HG02623 (cell line): Measurements from ENCODE around the gene C4orf51.
A peak's percentile ranks its signal among the peaks of the same experiment; 100 is the strongest.
"Not testable (repeated sequence)": the region's sequence is repeated elsewhere in the genome, so short reads cannot be mapped to it uniquely, and the experiment has no call there.

Source experiments
- ATAC-seq: cut with Tn5 transposase; IDR thresholded peaks from one replicate; pipeline ENCODE4 v1.9.1; 2021; ENCODE audit warnings: moderate library complexity; ENCODE audit not compliant: unreplicated experiment

The C4orf51 gene

GRCh38 chr4:145679991-145680455 lies at the start of gene C4orf51:
Gene C4orf51 (plus strand): TSS chr4:145680146. CDS start chr4:145680204, 58 bp downstream.
- ATAC-seq, result no peak

GRCh38 chr4:145635117-145635516 lies 44.8 kb upstream of the C4orf51 start:
- no peak for ATAC-seq

- no peak for ATAC-seq
Observed at GRCh38 chr4:145635630-145636029, 44.3 kb upstream of the C4orf51 start.

- ATAC-seq, result no peak
Observed at GRCh38 chr4:145639186-145639698, 40.7 kb upstream of the C4orf51 start.

- not testable (repeated sequence) for ATAC-seq
Observed at GRCh38 chr4:145640236-145640635, 39.7 kb upstream of the C4orf51 start.

- no peak for ATAC-seq
Observed at GRCh38 chr4:145643295-145643694, 36.7 kb upstream of the C4orf51 start.

GRCh38 chr4:145644699-145645098 lies 35.2 kb upstream of the C4orf51 start:
- ATAC-seq, result no peak

GRCh38 chr4:145656156-145656555 lies 23.8 kb upstream of the C4orf51 start:
- no peak for ATAC-seq

- no peak for ATAC-seq
Observed at GRCh38 chr4:145660064-145660463, 19.9 kb upstream of the C4orf51 start.

- no peak for ATAC-seq
Observed at GRCh38 chr4:145663194-145663593, 16.8 kb upstream of the C4orf51 start.

GRCh38 chr4:145665773-145666172 lies 14.2 kb upstream of the C4orf51 start:
- ATAC-seq, result no peak

GRCh38 chr4:145670422-145670821 lies 9.5 kb upstream of the C4orf51 start:
- no peak for ATAC-seq

GRCh38 chr4:145679520-145679919 lies 426 bp upstream of the C4orf51 start:
- no peak for ATAC-seq

GRCh38 chr4:145680902-145681301 lies 956 bp downstream of the C4orf51 start:
- ATAC-seq, result no peak

GRCh38 chr4:145681518-145681917 lies 1.6 kb downstream of the C4orf51 start:
- ATAC-seq, result no peak

GRCh38 chr4:145681956-145682355 lies 2.0 kb downstream of the C4orf51 start:
- no peak for ATAC-seq

- ATAC-seq, result no peak
Observed at GRCh38 chr4:145686991-145687390, 7.0 kb downstream of the C4orf51 start.

- ATAC-seq, result no peak
Observed at GRCh38 chr4:145690610-145691009, 10.7 kb downstream of the C4orf51 start.

GRCh38 chr4:145691416-145691815 lies 11.5 kb downstream of the C4orf51 start:
- not testable (repeated sequence) for ATAC-seq

- no peak for ATAC-seq
Observed at GRCh38 chr4:145694929-145695328, 15.0 kb downstream of the C4orf51 start.

GRCh38 chr4:145697332-145697731 lies 17.4 kb downstream of the C4orf51 start:
- peak; percentile 40 for ATAC-seq

- ATAC-seq, result no peak
Observed at GRCh38 chr4:145698507-145698906, 18.6 kb downstream of the C4orf51 start.

- no peak for ATAC-seq
Observed at GRCh38 chr4:145703850-145704497, 24.0 kb downstream of the C4orf51 start.
